ENCODE measurements around the gene MAP3K3. TPM values are rescaled to one million over a fixed set of nuclear protein-coding genes. Genes with fewer than 3 reads are reported as not detected.
A peak's percentile ranks its signal among the peaks of the same experiment; 100 is the strongest.

Gene MAP3K3
- total RNA-seq, 1 donor from 2014 or later = 28.0 TPM

GRCh38 chr17:63693411-63694113 is 71.3 kb downstream of the MAP3K3 start:
- Mint-ChIP-seq H3K9me3 (no peaks in the 10 kb centered on the region), H3K36me3 (ENCODE audit: low read depth) (peaks cover 6% of the 10 kb centered on the region), H3K27me3 (ENCODE audit: low read depth) (peaks cover 10% of the 10 kb centered on the region), H3K4me3 (peak overlapping the region; percentile 49), H3K27ac (ENCODE audit: unreplicated experiment) (peak overlapping the region; percentile 43), H3K4me1 (peaks cover 14% of the 10 kb centered on the region)
- TF ChIP-seq CTCF (conservative IDR thresholded peaks at IDR 0.05) = no peak
- DNase-seq (ENCODE audit: low read depth, low spot score) = no peak

GRCh38 chr17:63694229-63694949 is 72.2 kb downstream of the MAP3K3 start:
- Mint-ChIP-seq H3K9me3 (no peaks in the 10 kb centered on the region), H3K27ac (ENCODE audit: unreplicated experiment) (peak overlapping the region; percentile 43), H3K4me3 (peak overlapping the region; percentile 74), H3K4me1 (peaks cover 14% of the 10 kb centered on the region), H3K36me3 (ENCODE audit: low read depth) (peaks cover 6% of the 10 kb centered on the region), H3K27me3 (ENCODE audit: low read depth) (peaks cover 10% of the 10 kb centered on the region)
- no peak for TF ChIP-seq CTCF (conservative IDR thresholded peaks at IDR 0.05)
- DNase-seq (ENCODE audit: low read depth, low spot score) = no peak

GRCh38 chr17:63694950-63695773 is 72.9 kb downstream of the MAP3K3 start:
- TF ChIP-seq CTCF (conservative IDR thresholded peaks at IDR 0.05) = no peak
- Mint-ChIP-seq H3K36me3 (ENCODE audit: low read depth) (peaks cover 6% of the 10 kb centered on the region), H3K27ac (ENCODE audit: unreplicated experiment) (peak overlapping the region; percentile 12), H3K27me3 (ENCODE audit: low read depth) (peaks cover 10% of the 10 kb centered on the region), H3K4me1 (peaks cover 14% of the 10 kb centered on the region), H3K4me3 (peak overlapping the region; percentile 74), H3K9me3 (no peaks in the 10 kb centered on the region)
- no peak for DNase-seq (ENCODE audit: low read depth, low spot score)

- Mint-ChIP-seq H3K27ac (ENCODE audit: unreplicated experiment) (no peak overlapping the region), H3K4me3 (peak overlapping the region; percentile 88), H3K27me3 (ENCODE audit: low read depth) (peaks cover 10% of the 10 kb centered on the region)
Observed at GRCh38 chr17:63695889-63696288, 73.7 kb downstream of the MAP3K3 start.

More at GRCh38 chr17:63695889-63696288, 73.7 kb downstream of the MAP3K3 start:
- H3K9me3 Mint-ChIP-seq = no peaks in the 10 kb centered on the region
- no peak for TF ChIP-seq CTCF (conservative IDR thresholded peaks at IDR 0.05)
- DNase-seq (ENCODE audit: low read depth, low spot score) = no peak
- peaks cover 6% of the 10 kb centered on the region for H3K36me3 Mint-ChIP-seq (ENCODE audit: low read depth)
- H3K4me1 Mint-ChIP-seq = peaks cover 14% of the 10 kb centered on the region

All from neural crest cell (in vitro differentiated cells).